ENCODE results near the gene SMAD7. TPM values are rescaled to one million over a fixed set of nuclear protein-coding genes. Genes with fewer than 3 reads are reported as not detected.

SMAD7 gene
- total RNA-seq, 2 experiments from 2014 or later, result 244 to 254 TPM

DNA sequence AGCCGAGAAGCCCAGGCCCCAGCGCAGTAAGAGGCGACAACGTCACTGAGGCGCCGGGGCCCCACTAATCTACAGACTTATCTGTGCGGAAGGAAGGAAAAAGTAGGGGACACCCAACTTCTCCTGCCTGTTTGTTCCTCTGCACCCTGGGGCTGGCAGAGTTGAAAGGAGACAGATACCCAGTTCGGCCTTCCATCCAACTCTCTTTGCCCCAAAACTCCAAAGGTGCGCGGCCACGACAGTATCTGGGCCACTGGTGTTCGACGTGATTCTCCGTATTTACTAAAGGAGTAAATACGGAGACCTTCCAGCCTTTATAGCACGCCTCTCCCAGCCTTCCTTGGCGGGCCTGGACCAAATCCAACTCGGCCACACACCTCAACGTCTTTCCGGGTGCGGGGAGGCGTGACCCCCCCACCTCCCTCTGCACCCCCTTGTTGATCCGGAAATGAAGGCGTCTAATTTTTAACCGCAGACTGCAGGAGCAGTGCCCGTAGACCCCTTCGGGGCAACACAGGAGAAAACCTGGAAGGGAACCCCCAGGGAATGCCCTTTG lies 1.6 kb downstream of the SMAD7 start:
- Histone ChIP-seq H3K4me1 (ENCODE audit: insufficient read depth, low read length) (peaks cover 69% of the 10 kb centered on the region), H3K27ac (ENCODE audit: low read depth in 1 of 2, low read length in 2 of 2) (peak overlapping the region; percentile 30 to 55), H3K4me3 (ENCODE audit: low read length) (peak overlapping the region; percentile 91), H3K27me3 (ENCODE audit: control insufficient read depth in 1 of 2, insufficient read depth in 2 of 2, low read length in 2 of 2) (no peaks in the 10 kb centered on the region), H3K36me3 (ENCODE audit: insufficient read depth, low read length) (peaks cover 16% of the 10 kb centered on the region), H3K9me3 (ENCODE audit: control insufficient read depth in 1 of 2, insufficient read depth in 1 of 2, low read length in 2 of 2) (no peaks in the 10 kb centered on the region)
- ChIA-PET CTCF (interaction anchor here (0.8 to 1.5 kb wide), 5 partner anchors 8 to 93 kb away, joined by 3 to 8 read pairs (median 3); no protein-coding TSS in a partner anchor), POLR2A (interaction anchor here (0.8 to 3.2 kb wide), 5 partner anchors 8 to 49 kb away, joined by 3 to 27 read pairs (median 12); no protein-coding TSS in a partner anchor)
- H3K4me1 Mint-ChIP-seq (ENCODE audit: low read depth), result peaks cover 61% of the 10 kb centered on the region
- peaks cover 53% of the 10 kb centered on the region for H3K36me3 Mint-ChIP-seq (ENCODE audit: low read depth)
- DNase-seq (peak in 13 of 14 experiments; percentile 40 to 84 (median 58)), ATAC-seq (ENCODE audit: poor library complexity) (peak; percentile 12)
- TF ChIP-seq, protein P1, sequence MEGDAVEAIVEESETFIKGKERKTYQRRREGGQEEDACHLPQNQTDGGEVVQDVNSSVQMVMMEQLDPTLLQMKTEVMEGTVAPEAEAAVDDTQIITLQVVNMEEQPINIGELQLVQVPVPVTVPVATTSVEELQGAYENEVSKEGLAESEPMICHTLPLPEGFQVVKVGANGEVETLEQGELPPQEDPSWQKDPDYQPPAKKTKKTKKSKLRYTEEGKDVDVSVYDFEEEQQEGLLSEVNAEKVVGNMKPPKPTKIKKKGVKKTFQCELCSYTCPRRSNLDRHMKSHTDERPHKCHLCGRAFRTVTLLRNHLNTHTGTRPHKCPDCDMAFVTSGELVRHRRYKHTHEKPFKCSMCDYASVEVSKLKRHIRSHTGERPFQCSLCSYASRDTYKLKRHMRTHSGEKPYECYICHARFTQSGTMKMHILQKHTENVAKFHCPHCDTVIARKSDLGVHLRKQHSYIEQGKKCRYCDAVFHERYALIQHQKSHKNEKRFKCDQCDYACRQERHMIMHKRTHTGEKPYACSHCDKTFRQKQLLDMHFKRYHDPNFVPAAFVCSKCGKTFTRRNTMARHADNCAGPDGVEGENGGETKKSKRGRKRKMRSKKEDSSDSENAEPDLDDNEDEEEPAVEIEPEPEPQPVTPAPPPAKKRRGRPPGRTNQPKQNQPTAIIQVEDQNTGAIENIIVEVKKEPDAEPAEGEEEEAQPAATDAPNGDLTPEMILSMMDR (IDR thresholded peaks at IDR 0.05), result no peak
- intact Hi-C loops (cut with DNase I, micrococcal nuclease), result loop anchor here (1.0 to 10.0 kb wide), 7 partner anchors 8 to 866 kb away; partner anchors contain the start of gene ACAA2 (in 1 of the 2)
- H3K9me3 Mint-ChIP-seq, result no peaks in the 10 kb centered on the region
- no peaks in the 10 kb centered on the region for H3K27me3 Mint-ChIP-seq
- H3K27ac Mint-ChIP-seq, result peak overlapping the region; percentile 99
- peak overlapping the region; percentile 100 for H3K4me3 Mint-ChIP-seq

DNA sequence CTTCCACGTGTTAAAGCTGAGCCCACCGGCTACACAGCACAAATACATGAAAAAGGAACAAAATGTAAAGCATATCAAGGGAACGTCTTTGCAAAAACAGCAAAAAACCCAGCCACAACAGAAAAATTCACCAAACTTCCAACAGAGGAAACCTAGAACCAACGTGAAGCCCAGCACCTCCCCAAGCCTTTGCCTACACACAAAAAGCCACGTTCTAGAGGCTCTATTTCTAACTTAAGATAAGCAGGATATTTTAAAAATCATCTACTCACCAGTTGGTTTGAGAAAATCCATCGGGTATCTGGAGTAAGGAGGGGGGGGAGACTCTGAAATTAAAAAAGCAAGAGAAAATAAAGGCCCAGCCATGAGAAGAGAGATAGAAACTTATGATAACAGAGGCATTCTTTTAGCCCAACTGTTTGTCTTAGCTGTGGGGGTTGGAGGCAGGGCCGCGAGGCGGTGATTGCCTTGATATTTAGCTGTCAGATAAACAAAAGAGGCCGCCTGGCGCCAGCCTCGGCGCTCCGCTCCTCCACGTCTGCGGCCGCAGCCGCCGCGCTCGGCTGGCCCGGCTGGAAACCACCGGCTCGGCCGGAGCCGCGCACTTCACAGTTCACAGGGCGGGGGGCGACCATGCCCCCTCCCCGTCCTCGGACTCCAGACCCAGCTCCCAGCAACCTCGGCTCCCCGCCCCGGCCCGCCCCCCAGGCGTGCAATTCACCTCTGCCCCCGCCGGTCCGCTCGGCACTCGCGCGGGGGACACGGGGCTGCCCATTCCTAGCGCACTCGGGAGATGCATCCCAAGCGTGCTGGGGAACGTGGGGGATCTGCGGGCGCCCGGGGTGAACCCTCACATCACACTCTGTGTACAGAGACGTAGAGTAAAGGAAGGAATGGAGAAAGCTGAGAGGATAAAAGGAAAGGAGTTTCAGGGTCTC lies 2.4 kb downstream of the SMAD7 start:
- Mint-ChIP-seq H3K27ac (peak overlapping the region; percentile 99), H3K4me3 (peak overlapping the region; percentile 100), H3K27me3 (no peaks in the 10 kb centered on the region), H3K4me1 (ENCODE audit: low read depth) (peaks cover 66% of the 10 kb centered on the region), H3K9me3 (no peaks in the 10 kb centered on the region), H3K36me3 (ENCODE audit: low read depth) (peaks cover 57% of the 10 kb centered on the region)
- POLR2A ChIA-PET, result interaction anchor here (0.6 to 3.2 kb wide), 6 partner anchors 8 to 171 kb away, joined by 3 to 27 read pairs (median 8); no protein-coding TSS in a partner anchor
- intact Hi-C loops (cut with DNase I, micrococcal nuclease), result loop anchor here (1.0 to 10.0 kb wide), 7 partner anchors 7 to 866 kb away; partner anchors contain the start of gene ACAA2 (in 1 of the 2)
- no peaks in the 10 kb centered on the region for H3K27me3 ChIP-seq (ENCODE audit: control insufficient read depth in 1 of 2, insufficient read depth in 2 of 2, low read length in 2 of 2)
- H3K36me3 ChIP-seq (ENCODE audit: insufficient read depth, low read length), result peaks cover 16% of the 10 kb centered on the region
- CTCF ChIA-PET, result interaction anchor here (0.8 to 1.5 kb wide), 3 partner anchors 11 to 94 kb away, joined by 3 to 4 read pairs (median 3); no protein-coding TSS in a partner anchor
- peak overlapping the region; percentile 91 for H3K4me3 ChIP-seq (ENCODE audit: low read length)
- H3K27ac ChIP-seq (ENCODE audit: low read depth in 1 of 2, low read length in 2 of 2), result peak overlapping the region; percentile 30 to 55
- DNase-seq (peak in 12 of 14 experiments; percentile 30 to 83 (median 57)), ATAC-seq (ENCODE audit: poor library complexity) (no peak)
- TF ChIP-seq, protein P1 (IDR thresholded peaks at IDR 0.05), result no peak
- no peaks in the 10 kb centered on the region for H3K9me3 ChIP-seq (ENCODE audit: control insufficient read depth in 1 of 2, insufficient read depth in 1 of 2, low read length in 2 of 2)
- H3K4me1 ChIP-seq (ENCODE audit: insufficient read depth, low read length), result peaks cover 76% of the 10 kb centered on the region

DNA sequence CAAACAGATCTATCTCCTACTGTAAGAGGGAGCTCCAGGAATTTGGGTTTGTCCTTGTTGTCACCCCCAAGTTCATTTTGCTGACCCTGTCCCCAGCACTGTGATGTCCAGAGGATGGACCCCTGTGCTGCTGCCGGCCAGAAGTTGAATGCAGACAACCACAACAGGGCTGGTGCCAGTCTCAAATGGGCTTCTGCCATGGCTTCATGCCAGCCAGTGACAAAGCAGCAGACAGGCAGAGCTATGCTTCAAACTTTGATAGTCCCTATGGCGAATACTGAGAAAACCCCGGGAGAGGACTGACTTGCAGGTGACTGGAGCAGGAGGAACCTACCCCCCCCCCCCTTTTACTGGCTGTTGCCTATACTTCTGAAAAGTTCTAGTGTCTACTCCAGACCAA lies 3.2 kb downstream of the SMAD7 start:
- DNase-seq (peak in 1 of 14 experiments; percentile 28), ATAC-seq (ENCODE audit: poor library complexity) (no peak)
- Histone ChIP-seq H3K4me3 (ENCODE audit: low read length) (peak overlapping the region; percentile 91), H3K27ac (ENCODE audit: low read depth in 1 of 2, low read length in 2 of 2) (no peak overlapping the region), H3K27me3 (ENCODE audit: control insufficient read depth in 1 of 2, insufficient read depth in 2 of 2, low read length in 2 of 2) (no peaks in the 10 kb centered on the region), H3K4me1 (ENCODE audit: insufficient read depth, low read length) (peaks cover 79% of the 10 kb centered on the region), H3K36me3 (ENCODE audit: insufficient read depth, low read length) (peaks cover 17% of the 10 kb centered on the region), H3K9me3 (ENCODE audit: control insufficient read depth in 1 of 2, insufficient read depth in 1 of 2, low read length in 2 of 2) (no peaks in the 10 kb centered on the region)
- Mint-ChIP-seq H3K9me3 (no peaks in the 10 kb centered on the region), H3K27ac (peak overlapping the region; percentile 99), H3K36me3 (ENCODE audit: low read depth) (peaks cover 56% of the 10 kb centered on the region), H3K27me3 (no peaks in the 10 kb centered on the region), H3K4me1 (ENCODE audit: low read depth) (peaks cover 68% of the 10 kb centered on the region), H3K4me3 (peak overlapping the region; percentile 100)
- ChIA-PET CTCF (interaction anchor here (0.7 kb wide), 1 partner anchor 21 kb away, joined by 3 read pairs; no protein-coding TSS in a partner anchor), POLR2A (interaction anchor here (0.7 to 3.2 kb wide), 4 partner anchors 14 to 105 kb away, joined by 4 to 14 read pairs (median 8); no protein-coding TSS in a partner anchor)
- TF ChIP-seq, protein P1 (IDR thresholded peaks at IDR 0.05), result no peak
- intact Hi-C loops (cut with DNase I, micrococcal nuclease), result loop anchor here (5.0 to 10.0 kb wide), 5 partner anchors 35 to 867 kb away; partner anchors contain the start of gene ACAA2 (in 1 of the 2)
